NT2/D1 (cell line): Measurements from ENCODE around the gene WNT3A.
"Not testable (repeated sequence)": the region's sequence is repeated elsewhere in the genome, so short reads cannot be mapped to it uniquely, and the experiment has no call there.

ENCODE experiments used
- SUZ12 ChIP-seq: IDR thresholded peaks from 2 replicates; pipeline ENCODE4 v1.6.1; 2011; ENCODE audit not compliant: insufficient read length, insufficient read depth; ENCODE audit errors: extremely low read depth
- YY1 ChIP-seq: IDR thresholded peaks from 2 replicates; pipeline ENCODE4 v1.6.1; 2011; ENCODE audit not compliant: insufficient read length, insufficient read depth
- ZNF274 ChIP-seq: IDR thresholded peaks from 2 replicates; pipeline ENCODE4 v1.6.1; 2011; ENCODE audit warnings: mild to moderate bottlenecking, low read depth, low read length

DNA sequence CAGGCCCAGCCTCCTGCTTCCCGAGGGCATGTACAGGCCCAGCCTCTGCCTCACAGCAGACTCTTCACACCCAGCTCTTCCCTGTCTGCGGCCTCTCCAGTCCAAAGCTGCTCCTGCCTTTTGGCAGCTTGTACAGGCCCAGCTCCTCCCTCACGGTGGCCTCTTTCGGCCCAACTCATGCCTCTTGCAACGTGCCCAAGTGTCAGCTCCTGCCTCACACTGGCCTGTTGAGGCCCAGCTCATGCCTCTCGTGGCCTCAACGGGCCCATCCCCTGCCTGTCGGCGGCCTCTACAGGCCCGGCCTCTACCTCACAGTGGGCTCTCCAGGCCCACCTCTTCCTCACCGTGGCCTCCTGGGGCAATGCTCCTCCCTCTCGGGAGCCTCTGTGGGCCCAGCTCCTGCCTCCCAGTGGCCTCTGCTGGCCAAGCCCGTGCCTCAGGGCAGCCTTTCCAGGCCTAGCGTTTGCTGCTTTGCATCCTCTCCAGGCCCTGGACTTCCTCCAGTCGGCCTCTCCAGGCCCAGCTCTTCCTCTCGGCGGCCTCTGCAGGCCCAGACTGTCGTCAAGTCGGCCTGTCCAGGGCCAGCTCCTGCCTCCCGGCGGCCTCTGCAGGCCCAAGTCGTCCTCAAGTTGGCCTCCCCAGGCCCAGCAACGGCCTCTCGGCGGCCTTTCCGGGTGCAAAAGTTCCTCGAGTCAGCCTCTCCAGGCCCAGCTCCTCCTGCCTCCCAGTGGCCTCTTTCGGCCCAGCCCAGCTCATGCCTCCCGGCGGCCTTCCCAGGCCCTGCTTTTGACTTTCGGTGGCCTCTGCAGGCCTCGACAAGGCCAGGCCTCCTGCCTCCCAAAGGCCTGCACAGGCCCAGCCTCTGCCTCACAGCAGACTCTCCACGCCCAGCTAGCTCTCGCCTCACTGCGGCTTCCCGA, 36.5 kb upstream of the WNT3A start:
- not testable (repeated sequence) for TF ChIP-seq YY1, SUZ12, ZNF274
